SK-N-SH treated with all-trans-retinoic acid at 6 μM for 48 hours (cell line): ENCODE data around the gene TOX2.

Experiments used
- ESRRG ChIP-seq: fragments of 250-450 bp; sonication (Bioruptor Pico); IDR thresholded peaks from 2 replicates; pipeline ENCODE4 v1.6.1; 2021; ENCODE audit warnings: mild to moderate bottlenecking
- ZC3H10 ChIP-seq: fragments of 250-450 bp; sonication (Bioruptor Pico); IDR thresholded peaks from 2 replicates; pipeline ENCODE4 v1.5.1; 2021; ENCODE audit warnings: mild to moderate bottlenecking, moderate library complexity

DNA sequence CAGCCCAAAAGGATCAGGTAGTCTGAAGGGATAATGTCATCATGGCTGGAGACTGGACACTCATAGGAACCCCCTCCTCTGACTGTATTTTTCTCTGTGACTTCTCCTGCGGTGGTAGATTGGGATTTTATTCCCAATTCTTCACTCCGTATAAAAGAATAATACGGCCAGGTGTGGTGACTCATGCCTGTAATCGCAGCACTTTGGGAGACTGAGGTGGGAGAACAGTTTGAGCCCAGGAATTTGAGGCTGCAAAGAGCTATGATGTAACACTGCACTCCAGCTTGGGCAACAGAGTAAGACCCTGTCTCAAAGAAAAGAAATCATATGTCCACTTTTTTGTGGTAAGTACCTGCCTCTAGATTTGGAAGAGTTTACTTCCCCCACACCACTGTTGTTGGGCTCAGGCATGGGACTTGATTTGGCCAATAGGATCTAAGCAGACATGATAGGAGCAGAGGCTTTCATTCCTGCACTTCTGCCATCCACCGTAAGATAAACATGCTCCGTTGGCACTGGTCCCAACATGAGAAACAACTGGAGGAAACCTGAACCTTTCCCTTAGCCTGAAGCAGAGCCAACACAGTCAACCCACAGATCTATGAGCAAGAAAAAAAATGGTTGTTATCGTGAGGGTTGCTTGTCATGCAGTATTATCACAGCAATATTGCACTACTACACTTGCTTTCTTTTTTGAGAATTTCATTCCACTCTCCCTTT is 190.3 kb downstream of the TOX2 start:
- TF ChIP-seq ZC3H10 (no peak), ESRRG (CRISPR knock-in tag) (no peak)
